HG03280 (cell line): ENCODE results near the gene HEXIM2.
"Not testable (repeated sequence)": the region's sequence is repeated elsewhere in the genome, so short reads cannot be mapped to it uniquely, and the experiment has no call there.

ENCODE experiments used
- ATAC-seq: cut with Tn5 transposase; IDR thresholded peaks from one replicate; pipeline ENCODE4 v1.9.1; 2021; ENCODE audit warnings: mild to moderate bottlenecking, moderate library complexity; ENCODE audit not compliant: unreplicated experiment

HEXIM2 gene

GRCh38 chr17:45168991-45169752 lies 7.5 kb downstream of the HEXIM2 start:
- ATAC-seq, result no peak

DNA sequence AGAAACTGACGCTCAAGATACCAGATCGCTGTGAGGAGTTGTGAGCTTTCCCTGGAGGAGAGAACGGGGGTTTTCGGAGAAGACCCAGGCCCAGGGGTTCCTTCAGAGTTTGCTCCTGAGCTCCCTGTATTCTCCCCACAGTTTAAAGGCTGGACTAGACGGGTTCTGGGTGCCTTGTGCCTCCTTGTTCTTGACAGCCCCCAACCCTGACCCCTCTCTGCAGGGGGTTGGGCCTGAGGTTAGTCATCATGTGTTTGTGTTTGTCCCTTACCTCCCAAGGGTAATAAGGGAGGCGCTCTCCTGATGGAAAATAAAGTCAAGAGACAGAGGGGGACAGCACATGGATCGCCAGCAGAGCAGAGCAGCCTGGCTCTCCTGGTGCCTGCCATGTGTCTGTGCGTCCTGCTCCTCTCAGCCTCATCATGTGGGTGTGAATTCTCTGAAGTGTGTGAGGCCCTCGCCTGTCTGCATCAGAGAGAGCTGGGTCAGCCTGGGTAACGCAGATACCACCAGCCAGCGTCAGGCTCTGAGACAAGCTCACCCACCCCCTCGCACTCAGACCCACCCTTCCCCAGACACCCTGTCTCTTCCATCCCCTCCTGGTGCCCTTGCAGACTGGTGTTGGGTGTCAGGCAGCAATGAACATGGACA lies 8.7 kb downstream of the HEXIM2 start:
- ATAC-seq, result no peak

DNA sequence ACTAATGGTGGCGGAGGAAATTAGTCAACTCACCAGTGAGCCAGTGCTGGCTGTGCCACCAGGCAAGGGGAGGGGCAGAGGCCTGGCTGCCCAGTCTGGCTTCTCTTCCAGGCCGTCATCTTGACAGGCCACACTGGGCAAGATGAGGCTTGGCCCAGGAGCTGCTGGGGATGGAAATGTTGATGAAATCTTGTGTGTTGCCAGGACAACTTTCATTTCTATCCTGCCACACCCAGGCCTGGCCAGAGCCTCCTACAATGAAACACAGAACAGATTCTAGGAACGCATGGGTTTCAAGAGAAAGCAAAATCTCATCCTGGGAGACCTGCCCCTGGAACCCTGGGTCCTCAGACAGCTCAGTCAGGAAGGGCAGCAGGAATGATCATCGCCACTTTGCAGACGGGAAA lies 9.3 kb downstream of the HEXIM2 start:
- ATAC-seq, result no peak

- ATAC-seq, result no peak
These were observed 9.9 kb downstream of the HEXIM2 start for GRCh38 chr17:45171338-45172231.

GRCh38 chr17:45172232-45172540 lies 10.5 kb downstream of the HEXIM2 start:
- no peak for ATAC-seq

- ATAC-seq, result no peak
These were observed 11.0 kb downstream of the HEXIM2 start for GRCh38 chr17:45172541-45173286.

DNA sequence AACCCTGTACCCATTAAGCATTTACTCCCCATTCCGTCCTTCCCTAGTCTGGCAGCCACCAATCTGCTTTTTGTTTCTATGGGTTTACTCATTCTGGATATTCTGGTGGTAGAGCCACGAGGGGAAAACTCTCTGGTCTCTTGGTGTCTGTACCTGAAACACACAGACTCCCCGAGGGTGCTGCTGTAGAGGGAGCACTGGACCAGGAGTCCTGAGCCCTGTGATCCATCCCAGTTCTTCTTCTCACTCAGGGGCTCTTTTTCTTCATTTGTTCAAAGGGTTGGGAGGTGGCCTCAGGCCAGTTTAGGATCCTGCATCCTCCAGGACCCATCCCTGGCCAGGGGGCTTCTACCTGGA lies 14.1 kb downstream of the HEXIM2 start:
- no peak for ATAC-seq

DNA sequence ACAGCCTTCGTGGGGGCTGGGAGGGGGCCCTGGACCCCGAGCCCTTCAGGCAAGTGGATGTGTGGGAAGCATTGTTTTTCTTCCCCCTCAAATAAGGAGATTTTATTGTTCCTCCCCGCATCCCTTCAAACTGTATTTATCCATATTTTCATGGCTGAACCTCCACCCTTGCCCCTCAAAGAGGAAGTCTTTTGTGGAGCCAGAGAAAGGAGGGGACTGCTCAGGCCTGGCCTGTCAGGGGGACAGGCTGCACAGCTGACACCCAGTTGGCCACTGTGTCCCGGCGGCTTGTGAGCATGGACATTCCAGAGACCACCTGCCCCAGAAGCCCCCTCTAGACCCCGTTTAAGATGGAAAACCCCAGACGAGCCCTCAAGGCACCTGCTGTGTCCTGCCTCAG lies 15.9 kb downstream of the HEXIM2 start:
- ATAC-seq, result no peak

DNA sequence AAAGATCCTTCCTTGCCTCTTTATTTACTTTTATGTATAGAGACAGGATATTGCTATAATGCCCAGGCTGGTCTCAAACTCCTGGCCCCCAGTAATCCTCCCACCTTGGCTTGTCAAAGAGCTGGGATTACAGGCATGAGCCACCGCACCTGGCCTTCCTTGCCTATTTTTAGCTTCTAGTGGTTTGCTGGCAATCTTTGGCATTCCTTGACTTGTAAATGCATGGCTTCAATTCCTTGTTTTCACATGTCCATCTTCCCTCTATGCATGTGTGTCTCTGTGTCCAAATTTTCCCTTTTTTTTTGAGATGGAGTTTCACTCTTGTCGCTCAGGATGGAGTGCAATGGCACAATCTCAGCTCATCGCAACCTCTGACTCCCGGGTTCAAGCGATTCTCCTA lies 22.5 kb downstream of the HEXIM2 start:
- ATAC-seq, result no peak

DNA sequence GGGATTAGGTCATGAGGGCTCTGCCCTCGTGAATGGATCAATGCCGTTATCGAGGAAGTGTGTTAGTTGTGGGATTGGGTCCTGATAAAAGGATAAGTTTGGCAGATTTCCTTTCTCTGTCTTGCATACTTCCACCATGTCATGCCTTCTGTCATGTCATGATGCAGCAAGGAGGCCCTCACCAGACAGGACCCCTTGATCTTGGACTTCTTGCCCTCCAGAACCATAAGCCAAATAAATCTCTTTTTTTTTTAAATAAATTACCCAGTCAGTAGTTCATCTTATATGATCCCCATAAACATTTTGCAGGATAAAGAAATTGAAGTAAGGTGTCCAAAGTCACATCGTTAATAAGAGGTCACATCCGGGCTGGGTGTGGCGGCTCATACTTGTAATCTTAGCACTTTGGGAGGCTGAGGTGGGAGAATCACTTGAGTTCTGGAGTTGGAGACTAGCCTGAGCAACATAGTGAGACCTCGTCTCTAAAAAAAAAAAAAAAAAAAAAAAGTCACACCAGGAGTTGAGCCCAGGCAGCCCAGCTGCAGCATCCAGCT lies 25.2 kb downstream of the HEXIM2 start:
- no peak for ATAC-seq

GRCh38 chr17:45189009-45189408 lies 27.3 kb downstream of the HEXIM2 start:
- no peak for ATAC-seq

DNA sequence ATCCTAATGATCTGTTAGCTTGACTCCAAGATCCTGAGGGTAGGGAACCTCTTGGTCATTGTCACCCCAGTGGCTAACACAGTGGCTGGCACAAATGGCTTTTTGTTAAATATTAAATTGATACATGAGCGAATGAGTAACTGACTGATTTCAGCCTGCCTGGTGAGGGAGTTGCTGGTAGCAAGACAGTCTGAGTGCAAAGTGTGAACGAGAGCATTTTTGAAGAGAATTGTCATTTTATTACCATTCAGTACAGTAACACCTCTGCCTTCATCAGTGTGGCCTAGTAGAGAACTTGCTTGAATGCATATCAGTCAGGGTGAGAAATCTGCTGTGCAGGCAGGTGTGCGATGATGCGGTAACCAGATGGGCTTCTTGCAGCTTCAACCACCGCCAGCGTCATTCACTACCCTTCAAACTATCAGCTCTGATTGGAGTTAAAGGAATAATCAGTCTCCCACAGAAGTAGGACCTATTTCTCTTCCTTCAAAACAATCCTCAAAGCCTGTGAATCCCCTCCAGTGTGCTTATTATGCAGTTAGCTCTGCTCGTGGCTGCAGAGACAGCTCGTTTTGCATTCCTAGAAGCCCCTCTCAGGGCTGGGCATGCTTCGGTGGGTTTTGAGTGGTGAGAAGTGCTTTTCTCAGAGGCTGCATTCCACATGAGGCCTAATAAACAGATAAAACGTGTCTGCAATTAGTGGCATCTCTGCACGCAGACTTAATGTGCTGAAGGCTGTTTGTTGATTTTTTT lies 29.0 kb downstream of the HEXIM2 start:
- ATAC-seq, result no peak

GRCh38 chr17:45195424-45195823 lies 33.7 kb downstream of the HEXIM2 start:
- no peak for ATAC-seq

GRCh38 chr17:45197108-45197507 lies 35.4 kb downstream of the HEXIM2 start:
- no peak for ATAC-seq

DNA sequence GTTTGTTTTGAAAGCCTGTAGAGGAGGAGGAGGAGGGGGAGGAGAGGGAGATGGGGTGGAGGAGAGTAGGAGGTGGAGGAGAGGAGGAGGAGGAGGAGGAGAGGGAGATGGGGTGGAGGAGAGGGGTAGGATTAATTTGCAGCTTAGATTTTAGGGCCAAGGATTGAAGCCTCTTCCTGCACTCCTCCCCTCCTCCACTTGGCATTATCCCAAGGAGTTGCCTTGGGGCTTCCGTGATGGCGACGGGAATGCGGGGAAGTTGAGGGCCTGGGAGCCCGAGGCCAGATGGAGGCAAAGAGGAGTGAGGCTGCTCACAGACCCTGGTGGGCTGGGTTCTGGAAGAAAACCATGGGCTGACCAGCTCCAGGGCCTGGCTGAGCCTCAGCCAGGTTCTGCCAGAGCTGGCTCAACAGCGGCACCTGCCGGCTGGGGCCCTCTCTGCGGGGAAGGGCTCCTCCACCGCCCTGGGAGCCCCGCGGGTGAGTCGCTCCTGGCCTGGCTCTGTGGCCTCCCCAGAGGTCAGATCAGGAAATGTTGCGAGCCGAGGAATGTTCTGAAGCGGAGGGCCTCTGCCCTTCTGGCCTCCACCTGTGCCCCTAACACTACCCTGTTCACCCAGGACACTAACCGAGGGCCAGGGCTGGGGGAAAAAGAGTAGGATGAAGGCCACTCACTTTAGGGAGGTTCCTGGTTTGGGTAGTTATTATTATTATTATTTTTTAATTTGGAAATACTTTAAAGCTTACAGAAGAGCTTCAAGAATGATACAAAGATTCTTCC lies 36.1 kb downstream of the HEXIM2 start:
- peak; percentile 86 for ATAC-seq

DNA sequence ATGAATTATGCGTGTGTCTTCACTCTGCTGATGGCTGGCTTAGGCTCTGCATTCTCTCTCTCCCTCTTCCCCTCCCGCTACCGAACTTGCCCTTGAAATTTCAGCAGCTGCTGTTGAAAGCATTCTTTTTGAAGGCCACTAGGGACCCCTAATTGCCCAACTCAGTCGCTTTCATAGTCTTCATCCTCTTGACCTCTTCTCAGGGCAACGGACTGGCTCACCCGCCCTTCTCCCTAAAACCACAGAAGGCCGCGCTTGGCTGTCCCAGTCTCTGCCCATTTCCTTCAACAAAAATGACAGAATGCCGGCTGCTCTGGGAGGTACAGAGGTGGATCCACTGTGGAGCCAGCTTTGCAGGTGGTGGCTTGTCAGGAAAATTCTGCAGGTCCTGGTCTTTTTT lies 39.0 kb downstream of the HEXIM2 start:
- no peak for ATAC-seq

- ATAC-seq, result no peak
These were observed 39.8 kb downstream of the HEXIM2 start for GRCh38 chr17:45201457-45201856.

GRCh38 chr17:45201880-45202279 lies 40.2 kb downstream of the HEXIM2 start:
- not testable (repeated sequence) for ATAC-seq

DNA sequence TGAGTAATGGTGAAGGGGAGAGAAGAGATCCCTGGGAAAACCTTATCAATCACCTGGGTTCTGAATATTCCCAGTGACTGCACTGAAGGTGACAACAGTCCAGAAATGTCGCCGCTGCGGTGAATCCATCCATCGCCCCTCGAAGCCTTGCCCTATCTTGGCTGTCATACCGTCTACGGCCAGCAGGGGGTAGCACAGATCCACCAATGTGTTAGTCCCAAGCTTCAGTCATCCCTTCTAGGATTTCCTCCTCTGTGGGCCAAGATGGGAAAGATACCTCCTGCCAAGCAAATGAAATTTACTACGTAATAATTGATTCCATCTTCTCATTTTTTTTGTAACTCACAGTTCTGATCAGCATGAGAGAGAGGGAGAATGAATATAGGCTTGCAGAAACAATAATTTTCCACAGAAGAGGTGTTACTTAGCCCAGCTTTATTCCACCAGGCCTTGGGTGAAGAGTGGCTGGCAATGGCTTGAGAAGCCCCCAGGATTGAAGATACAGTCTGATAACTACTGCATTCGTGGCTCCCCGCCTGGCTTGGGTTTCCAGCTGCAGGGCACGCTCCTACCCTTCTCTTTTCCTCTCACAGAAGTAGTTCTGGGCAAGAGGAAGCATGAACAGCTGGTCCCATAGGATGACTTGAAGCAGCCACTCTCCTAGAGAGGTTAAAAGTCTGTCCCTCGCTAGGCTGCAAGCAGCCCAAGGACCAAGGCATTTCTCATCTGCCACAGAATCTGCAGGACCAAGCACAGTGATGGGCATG lies 57.4 kb downstream of the HEXIM2 start:
- no peak for ATAC-seq
